Stomach (tissue), 4 donors: ENCODE results near the gene BPIFA2.

Experiments used
- CTCF ChIP-seq, 7 experiments: fragments of 450-650 bp in 4 of 7; fragments of 200-600 bp in 3 of 7; sonication (generic) in 3 of 7; IDR thresholded peaks; one replicate each; pipeline ENCODE4 v1.5.1; 2016 to 2019; ENCODE audit warnings: antibody characterized with exemption in 7 of 7, control low read depth in 2 of 7, mild to moderate bottlenecking in 1 of 7
- EP300 ChIP-seq: sonication (generic); formaldehyde crosslinking; IDR thresholded peaks from one replicate; pipeline ENCODE4 v1.6.1; 2017; ENCODE audit warnings: antibody characterized with exemption
- POLR2A ChIP-seq, 4 donors: fragments of 450-650 bp; IDR thresholded peaks; one replicate each; pipeline ENCODE4 v1.6.1; 2016; ENCODE audit warnings: antibody characterized with exemption in 4 of 4, control low read depth in 2 of 4, mild to moderate bottlenecking in 1 of 4, moderate library complexity in 1 of 4

DNA sequence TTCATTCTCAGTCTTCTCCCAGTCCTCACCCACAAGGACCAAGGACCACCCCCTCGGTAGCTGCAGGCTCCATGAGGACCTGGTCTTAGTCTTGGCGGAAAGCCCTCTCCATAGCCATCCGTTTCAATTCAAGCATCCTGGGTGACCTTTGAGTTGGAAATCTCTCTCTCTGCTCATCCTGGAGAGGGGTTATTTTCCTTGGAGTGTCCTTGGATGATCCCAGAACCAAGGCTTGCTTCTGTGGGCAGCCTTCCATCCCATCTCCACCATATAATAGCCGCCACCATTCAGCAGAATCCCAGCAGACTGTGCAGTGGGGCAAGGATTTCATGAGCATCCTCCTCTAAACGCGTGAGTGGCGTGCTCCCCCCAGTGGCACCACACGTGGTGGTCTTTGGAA is at the start of gene BPIFA2:
- TF ChIP-seq POLR2A (IDR thresholded peaks at IDR 0.05) (no peak), EP300 (no peak), CTCF (IDR thresholded peaks at IDR 0.05) (no peak)
